ENCODE data around the gene ZC3H13.

Gene ZC3H13

DNA sequence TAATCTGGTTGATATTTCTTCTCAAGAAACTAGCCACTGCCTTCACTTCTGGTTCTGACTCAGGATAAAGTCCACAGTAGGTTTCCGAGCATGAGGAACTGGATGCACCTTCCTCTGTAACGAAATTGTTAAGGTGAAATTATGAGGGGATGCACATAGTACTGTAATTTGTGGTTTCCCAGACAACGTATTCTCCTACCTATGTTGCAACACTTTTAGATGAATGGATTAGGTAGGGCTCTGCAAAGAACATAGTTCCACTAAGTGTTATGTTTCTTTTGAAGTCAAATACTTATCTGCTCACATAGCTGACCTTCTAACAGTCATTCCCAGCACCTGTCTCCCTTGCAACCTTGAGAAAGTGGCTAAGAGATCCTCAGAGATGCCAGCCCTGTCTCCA is 5.7 kb upstream of the ZC3H13 start:
- no peak for DNase-seq

DNA sequence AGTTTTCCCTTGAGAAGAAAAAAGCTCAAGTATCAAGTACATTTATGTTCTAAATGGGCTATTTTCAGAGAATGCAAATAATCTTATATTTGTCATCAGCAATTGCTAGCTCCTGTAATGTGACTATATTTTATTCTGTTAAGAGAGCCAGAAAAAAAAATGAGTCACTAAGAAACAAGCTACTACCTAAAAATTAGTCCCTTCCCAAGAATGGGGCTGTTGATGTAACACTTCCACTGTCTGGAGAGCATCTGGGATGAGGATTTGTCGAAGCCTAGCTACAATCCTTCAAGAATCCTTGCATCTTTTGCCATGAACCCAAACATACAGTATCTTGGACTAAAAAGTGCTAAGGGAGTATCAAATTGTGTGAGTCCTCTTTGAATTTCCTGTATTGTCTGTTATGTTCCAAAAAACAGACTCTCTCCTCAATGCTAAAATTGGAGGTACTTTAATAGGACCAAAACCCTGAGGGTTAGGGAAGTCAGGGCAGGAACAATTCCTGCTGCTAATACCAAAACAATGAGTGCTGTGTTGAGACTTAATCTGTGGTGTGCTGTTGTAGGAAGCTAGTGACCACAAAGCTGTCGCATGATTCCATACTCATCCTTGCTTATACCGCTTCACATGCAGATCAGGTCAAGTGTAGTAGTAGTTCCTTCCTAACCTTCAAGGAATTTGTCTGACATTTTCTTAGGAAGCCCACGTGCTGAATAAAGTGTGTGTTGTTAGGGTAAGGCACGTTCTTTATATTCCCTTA is 4.9 kb upstream of the ZC3H13 start:
- DNase-seq, result no peak

DNA sequence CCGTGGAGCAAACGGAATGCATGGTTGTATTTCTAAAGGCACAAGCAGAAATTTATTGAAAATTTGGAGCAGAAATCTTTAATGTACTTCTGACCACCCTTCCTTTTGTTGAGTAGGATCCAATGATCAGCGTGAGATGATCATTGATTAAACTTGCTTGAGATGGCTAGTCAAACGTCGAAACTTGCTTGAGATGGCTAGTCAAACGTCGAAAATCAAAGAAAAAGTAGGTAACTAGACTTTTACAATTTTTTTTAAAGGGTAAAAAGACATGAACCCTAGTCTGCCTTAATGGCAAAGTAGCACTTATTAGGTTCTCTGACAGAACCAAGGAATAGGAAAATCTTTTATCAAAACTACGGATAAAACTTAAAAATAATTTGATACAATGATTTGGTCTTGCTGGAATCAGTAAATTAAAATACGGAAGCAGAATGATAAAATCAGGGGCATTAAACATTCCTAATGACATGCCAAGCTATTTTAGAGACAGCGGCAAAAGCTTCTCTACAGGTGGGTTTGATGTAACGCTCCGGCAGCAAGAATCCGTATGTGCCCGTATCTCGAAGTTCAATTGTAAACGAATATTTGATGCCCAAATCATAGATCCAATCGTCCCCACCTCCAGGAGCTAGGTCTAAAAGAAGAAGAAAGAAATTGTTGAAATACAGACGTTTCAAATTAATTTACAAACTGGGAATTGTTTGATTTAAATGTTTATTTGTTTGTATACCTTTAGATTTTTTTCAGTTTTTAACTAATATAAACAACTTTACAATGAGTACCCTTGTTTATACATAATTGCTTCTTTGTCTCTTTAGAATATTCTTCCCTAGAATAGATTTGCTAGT is 841 bp upstream of the ZC3H13 start:
- peak; percentile 25 for DNase-seq

DNA sequence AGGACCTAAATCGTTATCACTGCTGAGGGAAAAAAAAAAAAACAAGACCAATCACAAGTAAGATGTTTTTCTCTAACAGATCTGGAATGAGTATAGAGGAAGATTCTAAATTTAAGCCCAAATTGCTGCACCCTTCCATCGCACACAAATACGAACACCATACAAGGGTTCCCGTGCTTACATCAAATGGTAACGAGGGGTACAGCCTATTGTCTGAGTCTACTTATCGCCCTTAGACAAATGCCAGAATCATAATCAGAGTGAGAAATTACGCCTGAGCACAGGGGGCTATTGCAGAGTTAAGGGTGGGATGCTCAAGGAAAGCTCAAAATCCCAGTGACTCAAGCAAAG is 603 bp downstream of the ZC3H13 start:
- no peak for DNase-seq

DNA sequence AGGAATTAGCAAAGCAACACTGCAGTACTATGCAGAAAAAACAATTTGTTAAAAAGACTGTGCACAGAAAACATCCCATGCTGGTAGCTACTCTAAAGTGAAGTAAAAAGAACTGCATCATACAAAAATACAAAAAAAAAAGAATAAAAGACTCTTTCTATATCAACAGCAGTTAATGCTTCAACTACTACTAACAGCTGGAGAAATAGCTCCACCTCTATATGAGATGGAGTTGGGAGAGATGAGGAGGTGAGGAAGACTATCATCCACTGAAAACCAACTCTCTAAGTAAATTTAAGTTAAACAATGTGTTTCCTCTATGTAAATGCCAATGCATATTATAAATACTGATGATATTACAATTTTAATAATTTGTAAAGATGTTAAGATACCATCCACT is 1.8 kb downstream of the ZC3H13 start:
- DNase-seq, result no peak

DNA sequence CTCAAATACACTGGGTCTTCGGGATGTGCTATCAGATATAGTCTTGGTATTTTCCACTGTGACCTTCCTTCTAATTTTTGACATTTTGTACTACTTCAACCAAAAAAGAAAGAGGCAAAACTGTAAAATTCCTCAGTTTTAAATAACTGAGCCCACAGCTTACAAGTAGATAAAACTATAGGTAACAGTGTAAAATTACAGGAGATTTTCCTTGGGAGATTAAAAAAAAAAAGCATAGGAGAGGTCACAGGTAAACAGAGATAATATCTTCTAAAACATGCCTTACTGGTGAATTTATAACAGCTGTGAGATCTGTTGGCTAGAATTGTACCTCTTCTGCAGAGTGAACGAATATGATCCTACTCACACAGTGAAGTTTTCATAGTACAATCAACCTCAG is 7.1 kb downstream of the ZC3H13 start:
- DNase-seq, result no peak

DNA sequence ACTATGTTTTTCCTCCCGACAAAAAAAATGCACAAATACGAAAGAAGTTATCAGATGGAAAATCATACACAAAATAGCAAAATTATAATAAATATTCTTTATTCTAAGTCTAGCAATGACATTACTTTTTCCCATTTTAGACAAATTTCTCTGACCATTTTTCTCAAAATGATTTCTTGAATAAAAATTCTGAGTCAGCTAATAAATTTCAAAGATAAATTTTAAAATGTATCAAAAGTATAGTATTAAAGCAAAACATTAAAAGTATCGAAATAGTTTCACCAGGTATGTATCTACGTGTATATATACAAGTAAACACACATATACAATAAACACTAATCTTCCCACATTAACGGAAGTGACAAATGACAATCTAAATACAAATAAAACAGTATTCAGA is 8.9 kb downstream of the ZC3H13 start:
- no peak for DNase-seq

DNA sequence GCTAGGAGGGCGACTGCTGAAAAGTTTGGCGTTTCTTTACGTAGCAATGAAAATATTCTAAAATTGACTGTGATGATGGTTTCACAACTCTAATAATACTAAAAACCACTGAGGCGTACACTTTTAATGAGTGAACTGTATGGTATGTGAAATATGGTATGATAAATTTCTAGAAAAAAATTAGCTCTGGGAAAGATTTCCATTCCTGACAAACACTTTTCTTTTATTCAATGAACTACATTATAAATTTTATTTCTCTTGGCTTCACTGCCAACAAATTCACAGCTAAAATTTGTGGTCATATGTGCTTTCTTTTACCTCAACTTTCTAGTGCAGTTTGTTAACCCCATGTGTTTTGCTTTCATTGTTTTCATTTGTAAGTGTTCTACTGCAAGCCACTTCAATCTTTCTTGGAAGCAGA is 11.1 kb downstream of the ZC3H13 start:
- no peak for DNase-seq

DNA sequence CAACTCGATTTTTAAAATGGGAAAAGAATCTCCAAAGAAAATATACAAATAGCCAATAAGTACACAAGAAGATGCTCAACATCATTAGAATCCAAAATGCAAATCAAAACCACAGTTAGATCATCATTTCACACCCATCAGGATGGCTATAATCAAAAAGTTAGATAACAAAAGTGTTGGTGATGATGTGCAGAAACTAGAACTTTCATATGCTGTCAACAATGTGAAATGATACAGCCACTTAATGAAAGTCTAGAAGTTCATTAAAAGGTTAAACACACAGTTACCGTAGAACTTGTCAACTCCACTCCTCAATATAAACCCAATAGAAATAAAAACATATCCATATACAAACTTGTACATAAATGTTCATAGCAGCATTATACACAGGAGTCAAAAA is 11.8 kb downstream of the ZC3H13 start:
- DNase-seq, result no peak

DNA sequence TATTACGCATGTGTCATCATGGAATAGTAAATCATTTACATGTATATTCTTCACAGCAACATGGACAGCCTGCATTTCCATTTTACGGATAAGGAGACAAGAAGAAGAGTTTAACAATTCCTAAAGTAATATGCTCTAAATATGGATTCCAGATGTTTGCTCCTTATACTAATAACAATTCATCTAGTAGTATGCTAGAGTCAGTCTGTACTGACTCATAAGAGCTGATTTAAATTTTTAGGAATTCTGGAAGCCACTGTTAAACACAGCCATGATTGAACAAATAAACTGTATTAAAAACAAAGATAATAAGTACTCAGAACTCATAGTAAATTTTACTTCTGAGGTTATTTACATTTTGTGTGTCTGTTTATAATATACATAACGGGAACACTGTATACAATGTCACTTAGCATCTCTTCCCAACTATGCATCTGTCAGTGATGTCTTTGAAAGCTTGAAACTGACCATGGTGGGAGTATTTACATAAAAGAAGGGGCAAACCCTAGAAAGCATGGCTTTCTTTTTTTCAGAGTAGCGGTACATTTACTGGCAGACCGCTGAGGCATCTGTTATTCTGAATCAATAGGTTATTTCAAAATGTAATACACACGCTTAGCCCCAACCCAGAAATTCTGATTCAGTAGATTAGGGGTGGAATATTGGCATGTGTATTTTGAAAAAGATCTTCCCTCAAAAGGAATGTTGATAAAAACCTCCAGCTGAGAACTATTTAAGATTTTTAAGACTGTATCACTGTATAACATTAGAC is 12.9 kb downstream of the ZC3H13 start:
- DNase-seq, result no peak

DNA sequence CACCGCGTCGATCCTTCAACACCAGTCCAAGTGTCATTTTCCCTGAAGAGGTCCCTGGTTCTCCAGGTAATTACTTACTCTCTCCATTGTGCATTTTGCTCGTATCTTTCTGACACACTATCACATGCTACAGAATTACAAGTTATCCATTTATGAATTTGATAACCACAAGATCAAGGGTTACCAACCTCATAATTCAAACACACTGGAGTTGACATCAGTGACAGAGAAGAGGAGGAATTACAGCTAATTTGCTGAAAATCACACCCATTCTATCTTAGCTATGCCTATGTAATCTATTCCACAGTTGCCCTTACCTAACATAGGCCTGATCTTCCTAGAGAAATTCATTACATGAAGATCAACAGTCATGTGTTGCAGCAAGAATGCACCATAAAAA is 14.2 kb downstream of the ZC3H13 start:
- no peak for DNase-seq

DNA sequence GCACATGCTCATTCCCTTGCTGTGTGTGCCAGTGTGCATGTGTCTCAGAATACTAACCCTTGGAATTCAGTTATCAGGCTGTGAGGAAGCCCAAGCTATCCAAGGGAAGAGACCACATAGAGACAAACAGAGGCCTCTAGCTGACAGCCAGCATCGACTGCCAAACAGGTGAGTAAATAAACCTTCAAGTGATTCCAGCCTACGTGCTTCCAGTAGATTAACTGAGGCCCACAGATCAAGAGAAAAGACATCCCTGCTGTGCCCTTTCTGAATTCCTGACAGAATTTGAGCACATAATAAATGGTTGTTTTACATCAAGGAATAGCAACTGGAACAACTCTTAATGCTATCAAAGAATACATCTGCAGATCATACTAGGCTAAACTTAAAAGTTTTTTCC is 17.5 kb downstream of the ZC3H13 start:
- no peak for DNase-seq

DNA sequence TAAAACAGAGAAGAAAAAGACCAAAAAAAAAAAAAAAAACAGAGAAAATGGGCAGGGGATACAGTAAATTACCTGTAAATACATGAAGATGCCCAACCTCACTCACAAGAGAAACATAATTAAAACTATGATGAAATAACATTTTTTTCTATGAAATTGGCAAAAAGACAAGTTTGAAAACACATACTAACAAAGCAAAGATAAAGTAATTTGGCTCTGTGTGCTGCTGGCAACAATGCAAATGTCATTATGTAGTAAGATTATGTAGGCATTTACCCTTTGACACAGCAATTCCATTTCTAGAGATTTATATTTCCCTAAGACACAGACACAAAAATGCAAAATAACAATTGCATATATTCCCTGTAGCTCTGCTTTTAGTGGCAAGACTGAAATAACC is 20.2 kb downstream of the ZC3H13 start:
- DNase-seq, result no peak

DNA sequence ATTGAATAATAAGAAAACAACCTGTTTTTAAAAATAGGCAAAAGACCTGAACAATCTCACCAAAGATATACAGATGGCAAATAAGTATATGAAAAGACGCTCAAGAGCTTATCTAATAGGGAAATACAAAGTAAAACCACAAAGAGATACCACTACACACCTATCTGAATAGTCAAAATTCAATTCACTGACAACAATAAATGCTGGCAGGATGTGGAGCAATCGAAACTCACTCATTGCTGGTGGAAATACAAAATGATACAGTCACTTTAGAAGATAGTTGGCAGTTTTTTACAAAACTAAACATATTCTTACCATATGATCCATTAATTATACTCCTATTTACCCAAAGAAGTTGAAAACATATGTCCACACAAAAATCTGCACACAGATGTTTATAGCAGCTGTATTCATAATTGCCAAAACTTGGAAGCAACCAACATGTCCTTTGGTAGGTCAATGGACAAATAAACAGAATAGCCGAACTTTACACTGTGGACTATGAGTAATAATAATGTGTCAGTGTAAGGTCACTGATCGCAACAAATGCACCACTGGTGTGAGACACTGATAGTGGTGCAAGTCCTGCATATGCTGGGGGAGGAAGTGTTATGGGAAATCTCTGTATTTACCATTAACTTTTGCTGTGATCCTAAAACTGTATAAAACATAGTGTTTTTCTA is 20.8 kb downstream of the ZC3H13 start:
- no peak for DNase-seq

DNA sequence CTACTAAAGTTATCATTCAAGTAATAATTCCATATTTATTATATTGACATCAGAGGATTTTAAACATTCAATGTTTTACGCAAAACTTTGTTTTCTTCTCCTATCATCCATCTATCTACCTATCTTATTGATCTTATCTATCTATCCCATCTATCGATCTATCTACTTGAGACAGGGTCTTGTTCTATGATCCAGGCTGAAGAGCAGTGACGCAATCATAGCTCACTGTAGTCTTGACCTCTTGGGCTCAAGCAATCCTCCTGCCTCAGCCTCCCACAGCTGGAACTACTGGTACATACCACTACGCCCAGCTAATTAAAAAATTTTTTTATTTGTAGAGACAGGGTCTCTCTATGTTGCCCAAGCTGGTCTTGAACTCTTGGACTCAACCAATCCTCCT is 27.4 kb downstream of the ZC3H13 start:
- no peak for DNase-seq

DNA sequence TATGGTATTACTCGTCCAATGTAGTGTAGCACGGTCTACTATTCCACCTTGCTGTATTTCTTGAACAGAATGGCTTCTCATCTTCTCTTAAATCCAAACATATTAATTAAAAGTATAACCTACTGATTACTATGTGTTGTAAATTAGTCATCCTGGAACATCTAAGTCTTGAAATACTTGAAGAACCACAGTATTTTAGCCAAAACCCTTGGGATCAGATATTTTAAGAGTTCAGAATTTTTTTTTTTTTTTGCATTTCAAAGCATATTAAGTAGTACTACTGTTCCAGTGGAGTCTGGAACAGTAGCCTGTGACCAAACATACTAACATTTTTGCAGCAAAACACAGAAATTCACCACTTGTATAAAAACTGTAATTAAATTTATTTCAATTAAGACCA is 30.1 kb downstream of the ZC3H13 start:
- DNase-seq, result no peak

DNA sequence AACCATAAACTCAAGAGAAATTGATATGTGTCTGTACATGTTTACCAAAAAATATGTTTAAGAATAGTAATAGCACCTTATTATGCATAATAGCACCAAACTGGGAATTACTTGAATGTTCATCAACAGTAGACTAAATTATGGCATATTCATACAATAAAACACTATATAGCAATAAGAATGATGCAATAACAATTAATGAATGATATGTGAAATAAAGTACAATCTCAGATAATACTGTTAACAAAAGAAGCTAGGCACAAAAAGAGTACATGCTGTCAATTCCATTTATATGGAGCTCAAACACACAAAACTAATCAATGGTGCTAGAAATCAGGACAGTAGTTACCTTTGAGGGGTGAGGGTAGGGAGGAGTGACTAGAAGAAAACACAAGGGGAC is 36.3 kb downstream of the ZC3H13 start:
- DNase-seq, result no peak

DNA sequence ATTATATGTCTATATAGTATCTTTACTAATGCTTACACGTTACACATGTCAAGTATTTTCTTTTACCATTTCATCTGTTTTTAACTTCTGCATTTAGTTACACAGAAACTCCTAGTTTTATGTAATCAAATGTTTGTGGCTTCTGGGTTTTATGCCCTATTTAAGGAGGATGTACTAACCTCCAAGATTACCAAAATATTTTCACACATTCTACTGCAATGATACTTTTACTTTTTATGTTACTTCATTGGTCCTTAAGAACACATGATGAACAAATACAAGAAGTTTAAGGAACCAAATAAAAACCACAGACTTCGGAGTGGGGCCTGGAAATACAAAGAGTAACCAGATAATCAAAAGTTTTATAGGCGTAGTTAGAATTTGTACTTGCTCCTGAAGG is 37.2 kb downstream of the ZC3H13 start:
- no peak for DNase-seq

DNA sequence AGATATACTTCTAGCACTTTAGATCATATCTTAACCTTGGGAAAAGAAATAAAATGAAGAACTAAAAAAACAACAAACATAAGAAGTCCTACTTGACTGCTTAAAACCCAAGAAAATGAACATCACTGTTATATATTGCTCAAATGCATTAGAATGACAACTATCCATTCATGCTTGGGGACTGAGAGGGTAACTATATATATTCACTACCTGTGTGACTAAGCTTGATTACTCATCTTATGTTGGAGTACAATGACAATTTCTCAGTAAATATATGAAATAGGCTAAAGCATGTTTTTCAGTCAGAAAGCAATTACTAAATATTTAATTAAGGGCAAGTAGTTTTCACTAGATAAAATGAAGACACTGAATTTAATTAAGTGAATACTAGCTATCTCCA is 40.1 kb downstream of the ZC3H13 start:
- DNase-seq, result no peak

DNA sequence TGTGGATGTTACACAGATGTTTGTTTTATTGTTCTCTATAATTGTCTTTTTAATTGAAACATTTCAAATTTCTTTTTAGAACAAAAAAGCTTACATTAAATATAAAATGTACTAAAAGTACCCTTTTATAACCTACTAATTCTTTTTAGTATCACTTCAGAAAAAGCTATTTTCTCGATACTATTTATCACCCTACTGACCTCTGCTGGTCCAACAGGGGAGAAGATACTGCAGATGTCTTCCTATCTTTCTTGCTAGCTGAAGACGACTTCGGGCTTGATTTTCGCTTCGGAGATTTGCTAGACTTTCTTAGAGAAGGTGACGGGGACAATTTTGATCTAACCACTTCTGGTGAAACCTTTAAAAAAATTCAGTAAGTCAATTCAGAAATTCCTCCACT is 42.4 kb downstream of the ZC3H13 start:
- DNase-seq, result no peak

DNA sequence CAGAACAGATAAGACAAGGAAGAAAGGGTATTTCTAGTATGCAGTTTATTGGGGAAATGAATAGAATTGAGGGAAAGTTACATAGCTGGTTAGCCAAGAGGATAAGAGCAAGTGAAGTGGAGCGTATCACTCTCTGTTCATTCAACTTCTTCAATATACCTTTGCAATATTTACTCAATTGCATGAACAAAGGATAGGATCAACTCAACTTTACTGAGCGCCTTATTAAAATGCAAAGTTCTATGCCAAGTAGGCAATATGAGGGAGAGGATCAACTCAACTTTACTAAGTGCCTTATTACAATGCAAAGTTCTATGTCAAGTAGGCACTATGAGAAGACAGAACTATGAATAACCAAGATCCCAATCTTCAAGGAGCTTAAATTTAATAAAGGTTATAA is 43.9 kb downstream of the ZC3H13 start:
- DNase-seq, result no peak

DNA sequence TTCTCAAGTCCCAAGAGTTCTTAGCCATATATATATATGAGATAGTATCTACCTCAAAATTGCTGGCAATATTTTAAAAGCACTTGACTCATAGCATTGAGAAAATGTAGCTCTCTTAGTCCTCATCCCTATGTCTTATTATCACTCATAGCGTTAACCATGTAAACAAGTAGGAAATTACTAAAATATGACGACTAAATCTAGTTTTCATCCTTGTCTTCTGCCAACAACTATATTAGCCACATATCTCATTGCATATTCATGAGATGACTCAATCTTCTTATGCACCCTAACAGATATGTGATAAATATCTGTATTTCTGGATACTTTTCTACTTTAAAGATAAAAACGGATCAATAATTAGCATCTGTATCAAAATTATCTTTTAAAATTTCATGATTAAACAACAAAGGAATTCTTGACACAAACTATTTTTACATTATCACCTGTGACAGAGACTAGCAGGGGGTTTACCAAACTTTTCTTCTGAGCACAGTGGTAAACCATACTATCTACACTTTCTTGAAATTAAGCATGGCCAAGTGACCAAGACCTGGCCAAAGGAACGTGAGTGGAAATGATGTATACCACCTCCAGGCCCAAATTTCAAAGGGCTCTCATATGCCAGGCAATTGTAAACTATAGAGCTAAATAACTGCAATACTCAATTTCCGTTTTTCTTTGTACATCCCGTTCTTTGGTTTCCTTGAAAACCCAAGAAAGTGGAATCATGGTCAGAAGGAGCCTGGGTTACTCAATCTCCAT is 45.7 kb downstream of the ZC3H13 start:
- DNase-seq, result no peak

All from retina (tissue), 1 donor.